HG02763 (cell line): ENCODE results near the gene AGT.
"Not testable (repeated sequence)": the region's sequence is repeated elsewhere in the genome, so short reads cannot be mapped to it uniquely, and the experiment has no call there.

Experiments used
- ATAC-seq: cut with Tn5 transposase; IDR thresholded peaks from one replicate; pipeline ENCODE4 v1.9.1; 2021; ENCODE audit warnings: mild to moderate bottlenecking, moderate library complexity; ENCODE audit not compliant: unreplicated experiment

Gene AGT

DNA sequence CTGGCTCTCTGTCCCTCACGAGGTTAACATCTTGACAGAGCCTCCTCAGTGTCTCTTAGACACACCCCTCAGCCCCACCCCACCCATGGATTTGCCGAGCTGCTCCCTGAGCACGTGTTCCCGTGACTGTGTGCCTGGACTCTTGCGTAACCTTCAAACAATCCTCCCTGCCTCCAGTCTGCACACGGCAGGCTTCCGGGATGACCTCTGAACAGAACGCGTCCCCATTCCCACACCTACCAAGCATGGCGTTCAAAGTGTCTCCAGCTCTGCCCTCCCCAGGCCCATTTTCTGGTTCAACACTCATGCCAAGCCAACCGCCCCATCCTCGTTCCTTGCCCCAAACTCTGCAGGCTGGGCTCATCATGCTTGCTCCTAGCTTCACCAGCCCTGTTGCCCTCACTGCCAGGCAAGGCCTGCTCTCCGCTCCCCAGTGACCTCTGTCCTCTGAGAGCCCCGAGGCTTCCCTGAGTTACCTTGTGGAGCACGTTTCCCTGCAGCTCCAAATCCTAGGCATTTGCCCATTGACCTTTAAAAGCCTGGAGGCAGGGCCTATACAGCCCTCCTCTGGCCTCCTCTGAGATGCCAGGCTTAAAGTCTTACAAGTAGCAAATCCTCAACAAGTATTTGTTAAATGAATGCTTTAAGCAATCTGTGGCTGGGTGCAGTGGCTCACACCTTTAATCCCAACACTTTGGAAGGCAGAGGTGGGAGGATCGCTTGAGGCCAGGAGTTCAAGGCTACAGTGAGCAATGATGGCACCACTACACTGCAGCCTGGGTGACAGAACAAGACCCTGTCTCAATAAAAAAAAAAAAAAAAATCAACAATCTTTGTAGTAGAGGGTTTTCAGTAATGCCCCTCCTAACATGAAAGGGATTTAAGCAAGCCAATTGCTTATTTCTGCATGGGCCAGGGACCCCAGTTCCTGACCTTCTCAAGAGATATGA lies 5.0 kb downstream of the AGT start:
- ATAC-seq, result no peak

DNA sequence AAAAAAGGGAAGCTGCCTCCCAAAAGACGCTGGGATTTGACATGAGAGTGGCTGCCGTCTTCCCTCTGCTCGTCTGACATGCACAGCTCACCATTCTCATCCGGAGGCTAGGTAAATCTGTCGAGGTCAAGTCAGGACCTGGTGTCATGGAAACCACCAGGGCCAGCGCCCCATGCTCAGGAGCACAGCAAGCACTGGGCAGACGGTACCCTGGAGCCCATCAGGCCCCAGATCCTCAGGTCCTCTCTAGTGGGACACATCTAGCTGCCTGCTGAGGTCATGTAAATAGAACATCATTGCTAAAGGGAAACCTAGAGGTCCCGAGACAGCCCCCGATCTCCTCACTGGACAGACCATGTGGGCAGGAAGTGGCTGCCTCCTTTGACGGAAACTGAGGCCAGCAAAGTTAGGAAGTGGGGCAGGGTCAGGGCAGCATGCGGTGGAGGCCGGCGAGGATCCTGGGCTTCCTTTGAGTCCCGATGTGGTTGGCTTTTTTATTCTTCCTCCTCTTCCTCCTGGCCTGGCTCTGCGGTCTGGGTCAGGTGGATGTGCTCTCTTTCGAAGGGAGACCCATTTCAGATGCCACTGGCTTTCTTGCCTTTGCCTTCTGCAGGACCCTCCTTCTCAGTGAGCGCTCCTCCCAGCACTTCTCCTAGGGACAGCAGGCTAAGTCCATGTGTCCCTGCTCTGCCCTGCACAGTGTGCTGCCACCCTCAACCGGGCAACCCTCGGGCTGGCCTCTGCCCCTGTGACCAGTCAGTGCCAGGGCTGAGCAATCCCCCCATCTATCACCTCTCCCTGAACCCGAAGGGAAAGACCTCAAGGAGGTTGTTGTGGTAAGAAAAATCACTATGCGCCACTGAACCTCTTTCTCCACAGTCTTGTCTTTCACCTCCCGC lies 5.9 kb downstream of the AGT start:
- no peak for ATAC-seq

DNA sequence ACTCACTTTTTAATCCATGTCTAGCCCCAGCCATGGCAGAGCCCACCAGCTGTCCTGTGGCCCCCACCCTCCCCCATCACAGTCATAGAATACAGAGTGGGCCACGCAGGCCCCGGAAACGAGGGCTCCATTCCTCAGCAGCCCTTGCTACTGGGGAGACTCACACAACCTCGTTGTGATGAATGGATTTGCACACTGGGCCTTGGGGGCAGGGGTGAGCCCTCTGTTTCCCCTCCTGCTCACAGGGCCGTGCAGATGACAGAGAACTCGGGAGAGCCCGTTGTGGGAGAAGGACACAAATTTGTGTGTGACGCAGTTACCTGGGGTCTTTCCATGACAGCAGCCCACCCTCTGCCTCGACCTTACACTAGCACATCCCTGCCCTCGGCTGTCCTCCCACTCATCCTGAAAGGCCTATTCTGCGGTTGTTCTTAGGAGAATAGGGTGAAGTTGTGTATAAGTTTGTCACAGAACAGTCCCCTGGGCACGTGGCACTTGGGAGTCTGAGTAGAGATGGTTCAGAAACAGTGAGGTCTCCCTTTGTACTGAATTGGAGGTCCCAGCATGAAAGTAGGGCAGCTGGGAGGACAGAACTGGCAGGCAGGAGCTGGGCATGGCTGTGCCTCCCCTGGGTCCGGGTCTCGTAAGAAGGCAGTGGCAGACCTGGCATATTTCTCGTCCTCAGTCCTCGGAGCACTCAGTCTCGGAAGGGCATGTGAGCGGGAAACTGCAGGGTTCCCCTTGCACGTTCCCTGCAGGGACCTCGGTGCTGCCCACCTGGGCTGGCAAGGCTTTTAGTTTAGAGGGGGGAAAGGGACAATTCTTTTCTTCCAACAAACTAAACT lies 6.8 kb downstream of the AGT start:
- ATAC-seq, result no peak

DNA sequence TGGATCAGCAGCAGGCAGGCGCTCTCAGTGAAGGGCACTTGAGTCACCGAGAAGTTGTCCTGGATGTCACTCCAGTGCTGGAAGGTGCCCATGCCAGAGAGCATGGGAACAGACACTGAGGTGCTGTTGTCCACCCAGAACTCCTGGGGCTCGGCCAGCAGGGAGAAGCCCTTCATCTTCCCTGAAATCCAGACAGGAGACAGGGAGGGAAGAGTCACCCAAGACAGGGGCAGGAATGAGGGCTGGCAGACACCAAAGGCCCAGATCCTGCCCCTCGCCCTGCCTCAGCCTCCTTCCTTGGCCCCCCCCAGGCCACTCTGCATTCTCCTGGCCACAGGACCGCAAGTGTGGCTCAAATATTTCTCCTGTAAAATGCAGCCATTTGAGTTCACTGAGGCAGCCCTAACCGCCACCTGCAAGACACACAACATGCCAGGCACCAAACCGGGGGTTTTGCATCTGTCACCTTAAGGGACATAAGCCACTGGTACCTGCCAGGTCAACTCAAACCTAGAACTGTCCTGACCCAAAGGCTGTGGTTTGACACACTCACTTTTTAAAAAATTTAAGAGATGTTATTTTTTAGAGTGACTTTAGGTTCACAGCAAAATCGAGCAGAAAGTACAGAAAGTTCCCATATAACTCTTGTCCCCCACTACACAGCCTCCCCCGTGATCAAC lies 7.8 kb downstream of the AGT start:
- ATAC-seq, result no peak

DNA sequence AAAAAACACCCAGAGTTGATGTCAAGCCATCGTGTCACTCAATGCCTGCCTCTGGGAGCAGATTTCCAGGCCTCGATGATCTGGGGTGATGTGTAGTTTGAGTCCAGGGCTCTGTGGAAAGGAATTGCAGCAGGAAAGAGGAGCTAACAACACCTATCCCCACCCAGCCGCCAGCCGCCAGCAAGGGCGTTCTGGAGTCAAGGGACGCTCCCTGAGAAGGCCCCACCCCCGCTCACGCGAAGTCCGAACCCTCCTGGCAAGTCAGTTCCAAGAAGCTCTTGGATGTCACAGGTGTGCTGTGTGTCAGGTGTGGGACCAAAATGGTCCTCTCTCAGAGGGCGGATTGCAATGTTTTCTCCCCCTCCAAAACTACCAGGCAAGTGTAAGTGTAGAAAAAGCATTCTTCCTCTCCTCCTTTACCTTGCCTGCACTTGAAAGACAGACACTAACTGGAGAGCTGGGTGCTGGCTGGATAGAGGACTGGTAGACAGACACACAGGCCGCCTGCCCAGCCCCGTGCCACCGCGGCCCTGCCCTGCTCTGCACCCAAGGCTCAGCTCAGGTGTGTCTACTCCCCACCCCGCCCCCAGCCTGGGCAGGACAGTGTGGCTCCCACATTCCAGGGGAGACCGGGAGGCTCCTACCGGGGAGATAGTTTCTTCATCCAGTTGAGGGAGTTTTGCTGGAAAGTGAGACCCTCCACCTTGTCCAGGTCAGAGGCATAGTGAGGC lies 8.5 kb downstream of the AGT start:
- ATAC-seq, result no peak

DNA sequence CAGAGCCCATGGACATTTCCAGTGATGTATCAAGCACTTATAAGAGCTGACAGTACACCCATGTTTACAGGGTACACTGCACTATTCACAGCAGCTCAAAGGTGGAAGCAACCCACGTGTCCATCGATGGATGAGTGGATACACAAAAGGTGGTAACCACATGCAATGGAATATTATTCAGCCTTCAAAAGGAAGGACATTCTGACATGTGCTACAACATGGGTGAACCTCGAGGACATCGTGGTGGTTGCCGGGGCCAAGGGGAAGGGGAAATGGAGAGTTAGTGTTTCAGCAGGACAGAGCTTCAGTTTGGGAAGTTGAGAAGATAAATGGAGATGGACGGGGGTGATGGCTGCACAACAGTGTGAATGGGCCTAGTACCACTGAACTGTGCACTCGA lies 9.1 kb downstream of the AGT start:
- no peak for ATAC-seq

DNA sequence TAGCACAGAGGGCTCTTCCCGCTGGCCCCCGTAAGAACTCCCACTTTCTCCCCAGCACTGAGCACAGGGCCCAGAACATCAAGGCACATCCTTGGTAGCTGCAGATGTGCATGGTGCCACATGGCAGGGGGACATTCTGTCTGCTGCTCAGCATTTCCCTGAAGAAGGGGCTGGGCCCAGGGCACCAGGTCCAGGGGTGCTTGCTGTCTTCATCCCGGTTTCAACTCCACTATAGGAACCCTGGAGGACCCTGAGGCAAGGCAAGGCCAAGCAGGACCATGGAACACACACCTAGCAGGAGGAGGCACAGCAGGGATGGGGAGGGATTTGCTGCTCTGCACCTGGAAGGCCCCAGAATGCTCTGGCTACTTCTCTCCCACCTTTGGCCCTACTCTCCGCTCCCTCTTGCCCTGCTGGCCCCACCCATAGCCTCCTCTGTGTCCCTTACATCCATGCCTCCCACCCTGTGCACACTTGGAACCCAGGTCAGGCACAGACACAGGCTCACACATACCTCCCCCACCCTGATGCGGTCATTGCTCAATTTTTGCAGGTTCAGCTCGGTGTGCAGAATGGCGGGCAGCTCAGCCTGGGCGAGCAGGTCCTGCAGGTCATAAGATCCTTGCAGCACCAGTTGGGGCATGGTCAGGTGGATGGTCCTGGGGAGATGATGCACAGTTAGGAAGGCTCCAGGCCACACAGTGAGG lies 10.1 kb downstream of the AGT start:
- ATAC-seq, result no peak

DNA sequence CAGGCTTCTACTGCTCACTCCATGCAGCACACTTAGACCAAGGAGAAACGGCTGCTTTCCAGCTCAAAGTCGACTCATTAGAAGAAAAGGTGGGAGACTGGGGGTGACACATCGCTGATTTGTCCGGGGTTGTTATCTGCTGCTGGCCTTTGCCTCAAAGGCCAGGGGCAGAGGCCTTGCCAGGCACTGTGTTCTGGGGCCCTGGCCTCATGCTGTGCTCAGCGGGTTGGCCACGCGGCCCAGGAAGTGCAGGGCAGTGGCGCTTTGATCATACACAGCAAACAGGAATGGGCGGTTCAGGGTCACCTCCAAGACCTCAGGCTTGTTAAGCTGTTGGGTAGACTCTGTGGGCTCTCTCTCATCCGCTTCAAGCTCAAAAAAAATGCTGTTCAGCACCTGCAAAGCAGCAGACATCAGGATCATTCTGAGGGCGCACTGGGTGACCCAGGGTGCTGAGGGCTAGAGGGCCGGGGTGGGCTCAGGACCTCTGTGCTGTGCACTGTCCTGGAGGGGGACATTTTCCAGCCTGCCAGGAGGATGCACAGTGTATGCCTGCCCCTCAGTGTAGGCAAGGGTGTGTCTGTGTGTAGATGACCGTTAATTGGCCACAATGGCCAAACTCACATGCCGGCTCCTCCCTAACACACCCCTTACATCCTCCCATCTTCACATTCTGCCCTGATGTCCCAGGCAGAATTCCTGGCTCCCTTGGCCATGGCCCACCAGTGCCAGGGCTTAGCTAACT lies 10.8 kb downstream of the AGT start:
- ATAC-seq, result no peak

DNA sequence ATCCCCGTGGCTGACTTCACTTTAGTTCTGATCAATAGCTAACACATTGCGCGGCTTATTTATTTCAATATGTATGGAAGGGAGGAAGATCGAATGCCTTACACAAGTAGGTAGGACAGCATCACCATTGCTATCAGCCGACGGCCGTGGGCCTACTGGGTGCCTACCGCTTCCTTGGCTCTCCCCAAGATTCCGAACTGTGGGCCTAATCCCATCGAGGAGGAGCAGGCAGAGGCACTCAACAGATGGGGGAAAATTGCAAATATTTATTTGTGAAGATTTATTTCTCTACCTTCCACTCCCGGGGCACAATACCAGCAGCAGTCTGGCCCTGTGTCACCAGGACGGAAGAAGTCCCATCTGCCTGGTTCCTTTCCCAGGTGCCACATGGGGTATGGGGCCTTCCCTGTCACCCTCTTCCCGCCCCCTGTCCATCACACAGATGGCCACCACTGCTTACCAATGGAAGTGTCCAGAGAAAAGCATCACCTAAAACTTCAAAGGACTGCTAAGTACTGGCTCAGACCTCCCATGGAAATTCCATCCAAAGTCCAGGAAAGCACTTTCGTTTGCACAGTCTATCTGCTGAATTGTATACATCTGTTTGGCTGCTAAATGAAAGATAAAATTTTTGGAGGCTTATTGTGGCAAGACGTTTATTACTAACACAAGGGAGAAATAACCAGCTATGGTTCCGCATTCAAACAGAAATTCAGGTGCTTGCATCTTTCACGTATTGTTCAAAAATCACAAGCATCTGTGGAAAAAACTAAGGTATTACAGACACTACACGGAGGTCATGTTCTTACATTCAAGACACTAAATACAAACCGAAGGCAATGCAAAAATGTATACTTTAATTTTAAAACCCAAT lies 11.8 kb downstream of the AGT start:
- no peak for ATAC-seq

DNA sequence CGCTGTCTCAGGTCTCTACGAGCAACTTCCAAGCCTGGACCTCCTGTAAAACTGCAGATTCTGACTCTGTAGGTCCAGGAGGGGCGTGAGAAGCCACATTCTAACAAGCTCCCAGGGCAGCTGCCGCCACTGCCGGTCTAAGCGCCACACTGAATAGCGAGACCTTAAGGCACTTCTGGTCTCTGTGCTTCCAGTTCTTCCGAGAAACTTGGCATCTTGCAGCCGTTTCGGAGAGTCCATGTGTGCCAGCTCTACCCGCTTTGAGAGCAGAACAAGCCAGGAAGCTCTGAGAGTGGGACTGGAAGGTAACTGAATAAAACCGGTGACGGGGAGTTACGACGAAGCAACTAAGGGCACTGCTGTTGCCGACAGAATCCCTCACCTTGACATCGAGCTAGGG lies 12.5 kb downstream of the AGT start:
- no peak for ATAC-seq

DNA sequence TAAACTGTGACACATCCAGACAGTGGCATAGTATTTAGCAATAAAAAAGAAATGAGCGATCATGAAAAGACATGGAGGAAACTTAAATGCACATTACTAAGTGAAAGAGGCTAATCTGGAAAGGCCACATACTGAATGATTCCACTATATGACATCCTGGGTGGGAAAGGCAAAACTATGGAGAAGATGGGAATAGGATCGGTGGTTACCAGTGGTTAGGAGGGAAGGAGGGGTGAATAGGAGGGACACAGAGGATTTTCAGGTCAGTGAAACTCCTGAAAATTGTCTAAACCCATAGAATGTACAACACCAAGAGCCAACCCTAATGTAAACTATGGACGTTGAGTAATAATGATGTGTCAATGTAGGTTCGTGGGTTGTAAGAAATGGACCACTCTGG lies 13.8 kb downstream of the AGT start:
- no peak for ATAC-seq

DNA sequence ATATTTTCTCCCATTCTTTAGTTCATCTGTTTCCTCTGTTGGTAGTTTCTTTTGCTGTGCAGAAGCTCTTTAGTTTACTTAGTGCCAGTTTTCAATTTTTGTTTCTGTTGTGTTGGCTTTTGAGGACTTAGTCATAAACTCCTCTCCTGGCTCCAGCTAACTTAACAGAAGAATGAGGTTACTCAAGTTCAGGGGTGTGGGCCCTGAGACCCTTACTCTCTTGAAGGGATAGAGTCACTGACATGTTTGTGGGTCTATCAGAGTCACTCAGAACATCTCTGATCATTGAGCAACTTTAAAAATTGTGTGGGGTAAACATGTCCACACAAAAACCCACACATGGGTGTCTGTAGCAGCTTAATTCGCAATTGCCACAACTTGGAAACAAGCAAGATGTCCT lies 14.2 kb downstream of the AGT start:
- ATAC-seq, result no peak

DNA sequence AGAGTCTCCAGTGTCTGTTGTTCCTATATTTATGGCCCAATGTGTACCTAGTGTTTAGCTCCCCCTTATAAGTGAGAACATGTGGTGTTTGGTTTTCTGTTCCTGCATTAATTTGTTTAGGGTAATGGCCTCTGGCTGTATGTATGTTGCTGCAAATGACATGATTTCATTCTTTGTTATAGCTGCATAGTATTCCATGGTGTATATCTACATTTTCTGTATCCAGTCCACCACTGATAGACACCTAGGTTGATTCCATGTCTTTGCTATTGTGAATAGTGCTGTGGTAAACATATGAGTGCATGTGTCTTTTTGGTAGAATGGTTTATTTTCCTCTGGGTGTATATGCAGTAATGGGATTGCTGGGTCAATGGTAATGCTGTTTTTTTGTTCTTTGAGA lies 15.0 kb downstream of the AGT start:
- not testable (repeated sequence) for ATAC-seq

DNA sequence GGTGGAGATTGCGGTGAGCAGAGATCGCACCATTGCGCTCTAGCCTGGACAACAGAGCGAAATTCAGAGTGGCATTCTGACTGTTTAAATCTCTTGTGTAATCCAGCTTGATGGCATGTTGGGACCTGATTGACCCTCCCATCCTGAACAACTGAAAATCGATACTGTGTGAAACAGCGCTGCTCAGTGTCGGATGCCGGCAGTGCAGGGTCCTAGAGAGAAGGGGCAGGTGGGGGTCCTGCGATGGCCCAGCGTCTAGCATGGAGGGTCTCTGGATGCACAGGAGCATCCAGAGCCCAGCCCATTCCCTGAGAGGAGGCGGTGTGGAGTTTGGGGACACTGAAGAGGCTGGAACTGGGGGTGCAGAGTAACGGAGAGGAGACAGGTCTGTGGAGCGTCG lies 15.8 kb downstream of the AGT start:
- ATAC-seq, result no peak

DNA sequence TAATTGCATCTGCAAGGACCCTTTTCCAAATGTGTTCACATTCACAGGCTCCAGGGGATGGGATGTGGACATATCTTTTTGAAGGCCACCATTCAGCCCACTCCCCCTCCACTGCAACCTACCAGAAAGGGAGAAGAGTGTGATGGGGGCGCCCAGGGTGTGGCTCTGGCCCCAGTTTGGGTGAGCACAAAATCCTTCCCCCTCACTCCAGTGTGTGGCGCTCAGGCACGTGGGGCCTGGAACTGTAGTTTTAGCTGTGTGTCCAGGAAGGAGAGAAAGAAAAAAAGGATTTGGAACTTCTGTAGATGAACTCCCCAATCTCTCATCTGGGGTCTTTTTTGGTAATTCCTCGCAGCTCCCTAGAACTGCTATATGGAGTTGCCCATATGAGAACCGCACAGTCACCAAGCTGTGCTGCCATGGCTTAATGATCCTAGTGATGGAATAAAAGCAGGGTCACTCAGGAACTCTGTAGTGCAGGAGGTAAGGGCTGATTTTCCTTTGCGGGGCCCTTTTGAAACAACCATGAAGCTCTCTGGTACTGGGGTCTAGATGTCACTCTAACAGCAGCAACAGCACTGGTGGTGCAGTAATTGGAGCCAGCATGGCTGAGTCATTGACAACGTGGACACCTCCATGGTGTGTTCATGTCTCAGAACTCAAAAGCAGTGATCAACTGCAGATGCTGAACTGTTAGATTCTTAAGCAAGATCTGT lies 17.0 kb downstream of the AGT start:
- no peak for ATAC-seq

DNA sequence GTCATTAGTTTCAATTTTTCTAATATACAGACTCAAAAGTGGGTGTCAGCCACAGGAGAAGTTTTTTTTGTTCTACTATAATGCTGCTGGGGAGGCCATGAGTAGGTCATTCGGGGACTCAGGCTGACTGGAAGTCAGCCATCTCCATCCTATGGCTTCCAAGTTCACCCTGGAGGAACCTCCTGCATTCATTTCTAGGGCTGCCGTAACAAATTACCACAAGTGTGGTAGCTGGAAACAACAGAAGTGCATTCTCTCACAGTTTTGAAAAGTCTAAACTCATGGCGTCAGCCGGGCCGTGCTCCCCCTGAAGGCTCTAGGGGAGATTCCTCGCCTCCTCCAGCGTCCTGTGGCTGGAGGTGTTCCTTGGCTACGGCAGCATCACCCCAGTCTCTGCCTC lies 17.7 kb downstream of the AGT start:
- no peak for ATAC-seq

DNA sequence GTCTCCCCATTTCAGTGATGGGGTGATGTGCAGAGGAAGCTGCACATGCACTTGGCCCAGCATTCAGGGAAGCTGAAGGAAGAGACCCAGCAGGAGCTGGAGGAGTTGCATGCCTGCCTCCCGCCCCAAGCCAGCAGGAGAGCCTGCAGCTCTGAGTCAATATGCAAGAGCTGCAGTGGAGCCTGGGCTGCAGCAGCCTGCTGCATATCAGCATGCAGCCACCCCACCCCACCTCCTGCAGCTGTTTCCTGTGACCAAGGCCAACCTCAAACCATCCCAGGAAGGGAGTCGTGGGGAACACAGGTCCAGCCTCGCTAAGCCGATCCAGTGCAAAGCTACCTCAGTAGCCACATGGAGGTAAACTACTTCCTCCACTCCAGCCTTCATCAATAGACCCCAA lies 18.9 kb downstream of the AGT start:
- no peak for ATAC-seq
